Bronchial epithelial cell (primary cell): ENCODE results near the gene TMEM154. TPM values are rescaled to one million over a fixed set of nuclear protein-coding genes. Genes with fewer than 3 reads are reported as not detected.

Experiments
- DNase-seq: peaks from one replicate; pipeline ENCODE4 v3.0.0-alpha.2; 2010; ENCODE audit warnings: low read depth
- FAIRE-seq: peaks from 2 replicates; lab custom pipeline; 2011; peaks lifted over from hg19 to GRCh38; lab: Jason Lieb, UNC
- H3K27me3 ChIP-seq: 2 replicates; pipeline ENCODE4 v1.5.1; 2011; ENCODE audit warnings: low read length; ENCODE audit not compliant: control insufficient read depth, insufficient read depth
- H3K36me3 ChIP-seq: 2 replicates; pipeline ENCODE4 v1.5.1; 2011; ENCODE audit warnings: low read length; ENCODE audit not compliant: control insufficient read depth, insufficient read depth
- H3K4me3 ChIP-seq: 2 replicates; pipeline ENCODE4 v1.5.1; 2011; ENCODE audit warnings: mild to moderate bottlenecking, low read depth, low read length, control low read depth
- CTCF ChIP-seq: IDR thresholded peaks from 2 replicates; pipeline ENCODE4 v1.5.1; 2011; ENCODE audit warnings: mild to moderate bottlenecking, moderate library complexity, low read length, control low read depth, inconsistent platforms; ENCODE audit not compliant: insufficient read depth, severe bottlenecking
- total RNA-seq: library from RNA; depleted of rRNA; stranded (reverse); fragments of >200 nt; gene quantifications from 2 replicates; pipeline ENCODE4 v1.2.1, GENCODE V29; 2014

The TMEM154 gene
- total RNA-seq, 1 donor from 2014 or later = 22.4 TPM

GRCh38 chr4:152678841-152679240 lies 956 bp downstream of the TMEM154 start:
- DNase-seq (peak; percentile 38), FAIRE-seq (no peak)
- Histone ChIP-seq H3K36me3 (no peaks in the 10 kb centered on the region), H3K4me3 (peak overlapping the region; percentile 58), H3K27me3 (no peaks in the 10 kb centered on the region)
- no peak for TF ChIP-seq CTCF

GRCh38 chr4:152677117-152677516 lies 2.7 kb downstream of the TMEM154 start:
- no peaks in the 10 kb centered on the region for H3K27me3 ChIP-seq
- no peak overlapping the region for H3K4me3 ChIP-seq
- TF ChIP-seq CTCF = no peak
- FAIRE-seq = no peak
- H3K36me3 ChIP-seq = no peaks in the 10 kb centered on the region
- peak; percentile 39 for DNase-seq

GRCh38 chr4:152676052-152676854 lies 3.5 kb downstream of the TMEM154 start:
- DNase-seq (no peak), FAIRE-seq (no peak)
- Histone ChIP-seq H3K27me3 (no peaks in the 10 kb centered on the region), H3K4me3 (no peak overlapping the region), H3K36me3 (no peaks in the 10 kb centered on the region)
- no peak for TF ChIP-seq CTCF

- no peak for TF ChIP-seq CTCF
- Histone ChIP-seq H3K27me3 (no peaks in the 10 kb centered on the region), H3K36me3 (no peaks in the 10 kb centered on the region), H3K4me3 (no peak overlapping the region)
- FAIRE-seq (no peak), DNase-seq (no peak)
Observed at GRCh38 chr4:152674359-152674758, 5.4 kb downstream of the TMEM154 start.

- no peaks in the 10 kb centered on the region for H3K36me3 ChIP-seq
- no peak for FAIRE-seq
Observed at GRCh38 chr4:152673489-152673888, 6.3 kb downstream of the TMEM154 start.

More at GRCh38 chr4:152673489-152673888, 6.3 kb downstream of the TMEM154 start:
- no peak for TF ChIP-seq CTCF
- peak; percentile 93 for DNase-seq
- no peaks in the 10 kb centered on the region for H3K27me3 ChIP-seq
- no peak overlapping the region for H3K4me3 ChIP-seq
